HepG2 (cell line): ENCODE data around the gene CHIC2. TPM values are rescaled to one million over a fixed set of nuclear protein-coding genes. Genes with fewer than 3 reads are reported as not detected.

ENCODE experiments used
- ATAC-seq: fragments of 200-7000 bp; cut with Tn5 transposase; 3 replicates; pipeline ENCODE4 v1.9.1; 2020; ENCODE audit warnings: mild to moderate bottlenecking, moderate library complexity
- BruUV-seq: library from RNA; stranded (reverse); fragments of 400-500 nt; replicated peaks from 2 replicates; lab custom pipeline; 2021; lab: Mats Ljungman, UMichigan
- CTCF ChIA-PET: fragments of 300-600 bp; formaldehyde crosslinking; extraction: SDS; loops from one replicate; lab custom pipeline; 2021; ENCODE audit warnings: low total read pairs, inconsistent platforms, low intra/inter-chr PET ratio; lab: Yijun Ruan, JAX
- POLR2A ChIA-PET: fragments of 350-600 bp; sonication (Branson Sonifier 250); formaldehyde crosslinking; loops from one replicate; lab custom pipeline; 2020; ENCODE audit warnings: antibody characterized with exemption, inconsistent platforms; lab: Yijun Ruan, JAX
- DNase-seq: peaks from one replicate; pipeline ENCODE4 v3.0.0-alpha.2; 2015; ENCODE audit warnings: low spot score
- FAIRE-seq: peaks from 3 replicates; lab custom pipeline; 2011; peaks lifted over from hg19 to GRCh38; lab: Jason Lieb, UNC
- H2AFZ ChIP-seq: one replicate; pipeline ENCODE4 v1.6.1; 2011; ENCODE audit warnings: low read length, inconsistent platforms
- H3K27ac ChIP-seq: fragments of 300-600 bp; 3 replicates; pipeline ENCODE4 v1.8.0; 2011; ENCODE audit warnings: mixed run types, mild to moderate bottlenecking, mixed read lengths, low read length, inconsistent platforms; ENCODE audit not compliant: insufficient read depth; ENCODE audit errors: extremely low read length
- H3K27me3 ChIP-seq, 2 experiments: fragments of 200-600 bp in 1 of 2; 2 replicates in 1 of 2; 3 replicates in 1 of 2; pipeline versions ENCODE4 v1.6.0 to v1.8.0; 2011; ENCODE audit warnings: low read length in 2 of 2, mild to moderate bottlenecking in 2 of 2, moderate library complexity in 2 of 2, inconsistent platforms in 1 of 2; ENCODE audit not compliant: insufficient read depth in 2 of 2, control insufficient read depth in 1 of 2
- H3K36me3 ChIP-seq, 2 experiments: fragments of 200-600 bp in 1 of 2; replicated peaks in 1 of 2; 2 replicates in 1 of 2; 3 replicates in 1 of 2; pipeline versions ENCODE4 v1.5.1 to v1.8.0; 2011; ENCODE audit warnings: low read length in 2 of 2, inconsistent platforms in 1 of 2; ENCODE audit not compliant: insufficient read depth in 2 of 2, control insufficient read depth in 1 of 2
- H3K4me1 ChIP-seq: 2 replicates; pipeline ENCODE4 v1.5.1; 2012; ENCODE audit warnings: low read length, inconsistent platforms; ENCODE audit not compliant: insufficient read depth
- H3K4me2 ChIP-seq: 2 replicates; pipeline ENCODE4 v1.6.0; 2011; ENCODE audit warnings: low read depth, low read length, inconsistent platforms
- H3K4me3 ChIP-seq, 3 experiments: fragments of 200-600 bp in 1 of 3; sonication (generic), shearing (Covaris generic) in 1 of 3; replicated peaks in 1 of 3; 2 replicates each; pipeline ENCODE4 v1.5.1; 2011 to 2016; ENCODE audit warnings: low read length in 3 of 3, inconsistent platforms in 2 of 3, low read depth in 2 of 3, mild to moderate bottlenecking in 2 of 3, control low read depth in 1 of 3, mixed read lengths in 1 of 3; ENCODE audit not compliant: insufficient read depth in 1 of 3
- H3K79me2 ChIP-seq: one replicate; pipeline ENCODE4 v1.6.1; 2011; ENCODE audit warnings: low read length, inconsistent platforms; ENCODE audit not compliant: insufficient read depth
- H3K9ac ChIP-seq: 2 replicates; pipeline ENCODE4 v1.6.0; 2011; ENCODE audit warnings: mild to moderate bottlenecking, low read depth, low read length, inconsistent platforms; ENCODE audit not compliant: insufficient read depth
- H3K9me3 ChIP-seq: 2 replicates; pipeline ENCODE4 v1.5.1; 2012; ENCODE audit warnings: mild to moderate bottlenecking, low read length
- H4K20me1 ChIP-seq: 2 replicates; pipeline ENCODE4 v1.6.0; 2011; ENCODE audit warnings: inconsistent platforms, mild to moderate bottlenecking, low read length, moderate library complexity; ENCODE audit not compliant: insufficient read depth
- JUN ChIP-seq: sonication (generic); formaldehyde crosslinking; IDR thresholded peaks from 2 replicates; pipeline ENCODE4 v1.4.0; 2020; ENCODE audit warnings: mild to moderate bottlenecking, missing genetic modification reagents
- MAZ ChIP-seq, 2 experiments: sonication (generic) in 1 of 2; formaldehyde crosslinking in 1 of 2; IDR thresholded peaks; 2 replicates each; pipeline versions ENCODE4 v1.5.0 to v1.6.1; 2012 to 2020; ENCODE audit warnings: low read depth in 2 of 2, mild to moderate bottlenecking in 2 of 2, borderline replicate concordance in 1 of 2, improper control_type of control experiment in 1 of 2, low read length in 1 of 2, missing genetic modification reagents in 1 of 2, moderate library complexity in 1 of 2
- SRSF4 ChIP-seq: fragments of 200-400 bp; formaldehyde crosslinking; IDR thresholded peaks from one replicate; pipeline ENCODE4 v1.6.1; 2018; ENCODE audit warnings: mild to moderate bottlenecking, low read depth, low read length, moderate library complexity; ENCODE audit not compliant: poor library complexity, severe bottlenecking
- ZMAT3 ChIP-seq: sonication (generic); formaldehyde crosslinking; conservative IDR thresholded peaks from 2 replicates; pipeline ENCODE4 v1.7.0; 2021; ENCODE audit warnings: missing genetic modification reagents
- ZNF235 ChIP-seq: sonication (generic); formaldehyde crosslinking; IDR thresholded peaks from 2 replicates; pipeline ENCODE4 v1.8.1; 2023; ENCODE audit warnings: mild to moderate bottlenecking, missing genetic modification reagents, borderline replicate concordance
- ZNF44 ChIP-seq: sonication (generic); formaldehyde crosslinking; IDR thresholded peaks from 2 replicates; pipeline ENCODE4 v1.5.1; 2020; ENCODE audit warnings: mild to moderate bottlenecking, missing genetic modification reagents
- in situ Hi-C: cut with HindIII; loops from 2 replicates; pipeline ENCODE4 v1.10.0; 2017; ENCODE audit warnings: low pct_unique_long_range_greater_than_20kb; ENCODE audit not compliant: extremely low pct_ligation_motif_present
- intact Hi-C: fragments of 100-400 bp; cut with micrococcal nuclease; formaldehyde crosslinking; loops from one replicate; pipeline ENCODE4 v1.10.0; 2022; ENCODE audit not compliant: unreplicated experiment
- polyA plus RNA-seq, 8 experiments: library from polyadenylated mRNA; depleted of rRNA in 3 of 8; stranded (reverse) in 7 of 8; unstranded in 1 of 8; fragments of >200 nt; fragmentation: Illumina TruSeq in 4 of 8; extraction: Trizol in 4 of 8; gene quantifications; 2 replicates each; pipeline versions ENCODE4 v1.2.1 to v1.2.3, GENCODE V29; 2011 to 2016; ENCODE audit warnings: low read depth in 4 of 8, missing spikeins in 1 of 8, mixed read lengths in 1 of 8; ENCODE audit not compliant: insufficient read depth in 1 of 8
- total RNA-seq, 5 experiments: library from RNA; depleted of rRNA; stranded (reverse); fragments of >200 nt; fragmentation: Illumina TruSeq; extraction: Trizol; gene quantifications; 2 replicates each; pipeline ENCODE4 v1.2.3, GENCODE V29; 2016; ENCODE audit warnings: low read depth in 1 of 5
- TF ChIP-seq, protein P1 (sequence below): sonication (generic); formaldehyde crosslinking; IDR thresholded peaks from 2 replicates; pipeline ENCODE4 v1.4.0; 2020; ENCODE audit warnings: missing genetic modification reagents, borderline replicate concordance

The CHIC2 gene
- total and polyA plus RNA-seq, 2 of the 13 experiments (the other 11 are each of a cell fraction or from before 2014, with no cell fraction given) = 10.0 to 17.2 TPM

DNA sequence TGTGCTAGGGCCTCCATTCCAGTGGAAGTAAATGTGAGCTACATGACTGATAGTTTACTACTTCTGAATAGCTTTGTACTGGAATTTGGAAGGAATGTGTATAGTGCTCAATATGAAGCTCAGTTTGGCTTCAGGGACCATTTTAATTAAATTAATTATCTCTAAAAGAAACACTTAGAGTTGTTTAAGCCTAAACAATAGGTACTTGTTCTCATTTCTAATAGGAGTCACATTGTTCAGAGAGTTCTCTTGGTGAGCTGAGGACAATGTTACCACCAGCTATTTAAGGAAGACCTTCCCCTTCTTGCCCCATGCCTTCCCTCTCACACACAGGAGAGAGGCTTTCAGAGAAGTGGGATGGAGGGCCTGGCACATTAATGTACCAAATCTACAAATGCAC, 78.3 kb downstream of the CHIC2 start (continued):
- TF ChIP-seq ZNF235 (no peak), JUN (no peak), MAZ (IDR thresholded peaks at IDR 0.05; ENCODE audit: borderline replicate concordance, low read depth, low read length) (no peak), MAZ (CRISPR knock-in tag; IDR thresholded peaks at IDR 0.05; ENCODE audit: low read depth) (no peak), SRSF4 (no peak)

DNA sequence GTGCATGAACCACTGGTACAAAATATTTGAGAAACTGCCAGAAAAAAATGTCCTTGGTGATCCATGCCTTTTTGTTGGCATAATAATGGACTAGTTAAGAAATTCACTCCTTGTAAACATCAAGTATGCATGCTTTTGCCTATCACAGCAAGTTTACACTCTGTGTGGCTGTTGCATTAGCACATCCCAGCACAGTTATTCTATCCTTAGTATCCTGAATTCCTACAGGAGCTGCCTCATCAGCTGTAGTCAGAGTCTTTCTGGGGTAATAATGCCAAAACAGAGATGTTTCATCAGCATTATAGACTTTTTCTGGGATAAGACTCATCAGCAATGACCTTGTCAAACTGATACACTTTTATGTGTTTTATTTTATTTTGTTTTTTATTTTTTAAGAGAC, 82.8 kb downstream of the CHIC2 start:
- ATAC-seq (no peak), DNase-seq (no peak), FAIRE-seq (no peak)
- Histone ChIP-seq H3K4me1 (no peaks in the 10 kb centered on the region), H3K9ac (no peak overlapping the region), H4K20me1 (no peaks in the 10 kb centered on the region), H3K9me3 (no peaks in the 10 kb centered on the region), H3K79me2 (no peaks in the 10 kb centered on the region), H3K4me2 (no peak overlapping the region), H3K4me3 (no peak overlapping the region), H3K36me3 (no peaks in the 10 kb centered on the region), H2AFZ (no peak overlapping the region), H3K27ac (no peak overlapping the region), H3K27me3 (no peaks in the 10 kb centered on the region)
- no TSS peak for BruUV-seq
- in situ Hi-C loops (no loop called here), intact Hi-C loops (no loop called here)
- ChIA-PET CTCF (no interaction called here), POLR2A (no interaction called here)
- TF ChIP-seq ZNF44 (CRISPR knock-in tag) = no peak
- TF ChIP-seq, protein P1, sequence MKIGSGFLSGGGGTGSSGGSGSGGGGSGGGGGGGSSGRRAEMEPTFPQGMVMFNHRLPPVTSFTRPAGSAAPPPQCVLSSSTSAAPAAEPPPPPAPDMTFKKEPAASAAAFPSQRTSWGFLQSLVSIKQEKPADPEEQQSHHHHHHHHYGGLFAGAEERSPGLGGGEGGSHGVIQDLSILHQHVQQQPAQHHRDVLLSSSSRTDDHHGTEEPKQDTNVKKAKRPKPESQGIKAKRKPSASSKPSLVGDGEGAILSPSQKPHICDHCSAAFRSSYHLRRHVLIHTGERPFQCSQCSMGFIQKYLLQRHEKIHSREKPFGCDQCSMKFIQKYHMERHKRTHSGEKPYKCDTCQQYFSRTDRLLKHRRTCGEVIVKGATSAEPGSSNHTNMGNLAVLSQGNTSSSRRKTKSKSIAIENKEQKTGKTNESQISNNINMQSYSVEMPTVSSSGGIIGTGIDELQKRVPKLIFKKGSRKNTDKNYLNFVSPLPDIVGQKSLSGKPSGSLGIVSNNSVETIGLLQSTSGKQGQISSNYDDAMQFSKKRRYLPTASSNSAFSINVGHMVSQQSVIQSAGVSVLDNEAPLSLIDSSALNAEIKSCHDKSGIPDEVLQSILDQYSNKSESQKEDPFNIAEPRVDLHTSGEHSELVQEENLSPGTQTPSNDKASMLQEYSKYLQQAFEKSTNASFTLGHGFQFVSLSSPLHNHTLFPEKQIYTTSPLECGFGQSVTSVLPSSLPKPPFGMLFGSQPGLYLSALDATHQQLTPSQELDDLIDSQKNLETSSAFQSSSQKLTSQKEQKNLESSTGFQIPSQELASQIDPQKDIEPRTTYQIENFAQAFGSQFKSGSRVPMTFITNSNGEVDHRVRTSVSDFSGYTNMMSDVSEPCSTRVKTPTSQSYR (CRISPR knock-in tag) = no peak
- TF ChIP-seq ZMAT3 (CRISPR knock-in tag) = no peak
